MG63 (cell line): ENCODE results near the gene MXD1. TPM values are rescaled to one million over a fixed set of nuclear protein-coding genes. Genes with fewer than 3 reads are reported as not detected.
"Not testable (repeated sequence)": the region's sequence is repeated elsewhere in the genome, so short reads cannot be mapped to it uniquely, and the experiment has no call there.

Source experiments
- DNase-seq: peaks from one replicate; pipeline ENCODE4 v3.0.0-alpha.2; 2020
- H3K27me3 ChIP-seq: fragments of 250-450 bp; sonication (Bioruptor Pico); 2 replicates; pipeline ENCODE4 v1.5.1; 2020; ENCODE audit warnings: mild to moderate bottlenecking, moderate library complexity
- H3K36me3 ChIP-seq: fragments of 250-450 bp; sonication (Bioruptor Pico); 2 replicates; pipeline ENCODE4 v1.5.1; 2020; ENCODE audit warnings: mild to moderate bottlenecking, moderate library complexity
- H3K4me3 ChIP-seq: fragments of 250-450 bp; sonication (Bioruptor Pico); 2 replicates; pipeline ENCODE4 v1.5.1; 2020; ENCODE audit warnings: mild to moderate bottlenecking, moderate library complexity
- H3K9me3 ChIP-seq: fragments of 250-450 bp; sonication (Bioruptor Pico); 2 replicates; pipeline ENCODE4 v1.5.1; 2020; ENCODE audit warnings: mild to moderate bottlenecking, moderate library complexity
- total RNA-seq: library from RNA; depleted of rRNA; stranded (reverse); fragments of >200 nt; shearing (Covaris generic); gene quantifications from 2 replicates; pipeline ENCODE4 v1.2.3, GENCODE V29; 2014; ENCODE audit warnings: low replicate concordance; rRNA removed

The MXD1 gene
- total RNA-seq, result 2.5 and 3.6 TPM in 2 replicates

DNA sequence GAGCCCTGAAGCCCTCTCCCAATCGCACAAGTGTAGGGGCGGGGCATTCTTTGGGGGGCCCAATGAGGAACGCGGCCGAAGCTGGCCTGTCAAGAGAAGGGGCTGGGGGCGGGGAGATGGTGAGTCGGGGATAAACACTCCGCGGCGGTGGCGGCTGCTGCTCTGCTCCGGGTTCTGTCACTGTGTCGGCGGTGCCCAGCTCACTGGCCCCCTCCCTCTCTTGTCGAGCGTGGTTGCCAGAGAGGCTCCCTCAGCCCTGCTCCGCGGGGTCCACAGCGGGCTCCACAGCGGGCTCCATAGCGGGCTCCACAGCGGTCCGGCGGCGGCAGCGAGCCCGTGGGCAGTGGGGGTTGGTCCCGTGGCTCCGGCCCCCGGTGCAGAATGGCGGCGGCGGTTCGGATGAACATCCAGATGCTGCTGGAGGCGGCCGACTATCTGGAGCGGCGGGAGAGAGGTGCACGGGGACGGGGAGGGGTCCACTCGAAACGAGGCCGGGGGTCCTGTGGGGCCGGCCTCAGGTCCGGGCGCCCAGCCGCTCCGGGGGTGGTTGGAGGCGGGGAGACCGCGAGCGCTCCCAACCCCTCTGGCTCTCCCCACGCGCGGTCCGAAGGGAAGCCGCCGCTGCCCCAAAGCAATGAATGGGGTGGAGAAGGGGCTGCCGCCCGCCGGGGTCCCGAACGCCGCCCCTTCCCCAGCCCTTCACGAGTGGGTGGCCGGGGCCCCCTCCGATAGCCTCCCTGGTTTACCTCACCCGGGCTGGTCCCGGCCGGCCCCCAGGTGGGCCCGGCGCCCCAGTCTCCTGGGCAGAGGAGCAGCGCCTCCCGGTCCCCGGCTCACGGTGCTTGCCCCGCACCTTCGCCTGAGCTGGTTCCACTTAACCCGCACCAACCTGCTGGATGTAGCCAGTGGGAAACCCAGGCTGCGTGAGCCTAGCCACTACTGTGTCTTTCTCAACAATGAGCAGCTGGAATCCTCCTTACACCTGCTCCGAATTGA, at the start of gene MXD1:
TSS of gene MXD1 (plus strand) at position 160 of the 996 bp plus-strand sequence. CDS start at position 382, 222 bp downstream.
- no peak for DNase-seq
- no peaks in the 10 kb centered on the region for H3K27me3 ChIP-seq

DNA sequence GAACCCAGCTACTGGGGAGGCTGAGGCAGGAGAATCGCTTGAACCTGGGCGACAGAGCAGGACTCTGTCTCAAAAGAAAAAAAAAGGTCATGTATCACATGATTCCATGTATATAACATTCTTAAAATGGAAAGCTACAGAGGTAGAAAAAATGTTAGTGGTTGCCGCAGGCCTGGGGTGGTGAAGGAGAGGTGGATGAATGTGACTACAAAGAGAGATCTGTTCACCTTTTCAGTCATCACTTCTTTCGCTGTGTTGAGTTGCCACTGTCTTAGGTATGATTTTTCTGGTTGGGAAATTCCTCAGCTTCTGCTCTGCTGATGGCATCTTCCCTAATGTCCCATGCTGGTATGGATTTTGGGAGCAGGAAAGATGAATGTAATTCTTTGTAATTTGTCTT, 26.5 kb upstream of the MXD1 start:
- H3K36me3 ChIP-seq, result no peaks in the 10 kb centered on the region
- no peak for DNase-seq

More for the DNA sequence above, at the start of gene MXD1:
- Histone ChIP-seq H3K4me3 (peak within 1 kb of the TSS; percentile 83), H3K9me3 (no peaks in the 10 kb centered on the region), H3K36me3 (peaks cover 15% of the 10 kb centered on the region)

GRCh38 chr2:69889302-69889701, 25.6 kb upstream of the MXD1 start:
- Histone ChIP-seq H3K27me3 (no peaks in the 10 kb centered on the region), H3K4me3 (no peak overlapping the region), H3K36me3 (no peaks in the 10 kb centered on the region), H3K9me3 (no peaks in the 10 kb centered on the region)
- DNase-seq, result no peak

More for the DNA sequence above, 26.5 kb upstream of the MXD1 start:
- no peaks in the 10 kb centered on the region for H3K27me3 ChIP-seq
- H3K4me3 ChIP-seq, result no peak overlapping the region
- H3K9me3 ChIP-seq, result no peaks in the 10 kb centered on the region

- Histone ChIP-seq H3K9me3 (no peaks in the 10 kb centered on the region), H3K36me3 (peaks cover 5% of the 10 kb centered on the region), H3K4me3 (no peak overlapping the region), H3K27me3 (no peaks in the 10 kb centered on the region)
- no peak for DNase-seq
These were observed 24.0 kb upstream of the MXD1 start for GRCh38 chr2:69890881-69891280.

- Histone ChIP-seq H3K4me3 (peak overlapping the region; percentile 72; the same call in 1 of the 2 replicates), H3K36me3 (peaks cover 23% of the 10 kb centered on the region)
- H3K9me3 ChIP-seq, H3K27me3 ChIP-seq, DNase-seq: not testable (repeated sequence)
These were observed 22.0 kb upstream of the MXD1 start for GRCh38 chr2:69892838-69893424.

- H3K36me3 ChIP-seq, result peaks cover 33% of the 10 kb centered on the region
- no peaks in the 10 kb centered on the region for H3K27me3 ChIP-seq
- peak; percentile 81 for DNase-seq
- H3K9me3 ChIP-seq, result no peaks in the 10 kb centered on the region
- H3K4me3 ChIP-seq, result peak within 1 kb of the TSS; percentile 72
These were observed 21.0 kb upstream of the MXD1 start, which contains the start of gene SNRNP27 for GRCh38 chr2:69893684-69894551. TSS of gene SNRNP27 (plus strand) at chr2:69893956. CDS start at chr2:69893985, 29 bp downstream.

- peaks cover 40% of the 10 kb centered on the region for H3K36me3 ChIP-seq
- H3K9me3 ChIP-seq, DNase-seq, H3K27me3 ChIP-seq: not testable (repeated sequence)
- peak overlapping the region; percentile 72 for H3K4me3 ChIP-seq
These were observed 20.2 kb upstream of the MXD1 start for GRCh38 chr2:69894737-69895136.

- no peak for DNase-seq
- Histone ChIP-seq H3K9me3 (no peaks in the 10 kb centered on the region), H3K27me3 (no peaks in the 10 kb centered on the region), H3K36me3 (peaks cover 63% of the 10 kb centered on the region), H3K4me3 (no peak overlapping the region)
These were observed 12.5 kb upstream of the MXD1 start for GRCh38 chr2:69902213-69902922.

DNA sequence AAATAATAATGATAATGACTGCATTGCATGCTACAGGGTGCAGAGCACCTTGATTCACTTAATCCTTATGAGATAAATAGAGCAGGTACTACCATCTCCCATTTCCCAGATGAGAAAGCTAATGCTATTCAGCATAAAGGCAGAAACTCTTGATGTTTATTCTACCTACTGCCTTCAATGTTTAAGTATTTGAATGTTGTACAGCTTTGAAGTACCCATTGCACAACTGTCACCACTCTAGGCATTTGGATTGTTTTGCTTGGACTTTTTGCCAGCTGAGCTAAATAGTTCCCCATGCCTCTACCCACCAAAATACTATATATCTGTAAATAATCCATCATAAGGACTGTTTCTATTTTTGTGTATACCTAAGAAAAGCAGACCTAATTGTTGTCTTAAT, 7.7 kb upstream of the MXD1 start:
- H3K4me3 ChIP-seq, result no peak overlapping the region
- DNase-seq, result no peak
- H3K9me3 ChIP-seq, result no peaks in the 10 kb centered on the region
- no peaks in the 10 kb centered on the region for H3K27me3 ChIP-seq
- peaks cover 55% of the 10 kb centered on the region for H3K36me3 ChIP-seq

GRCh38 chr2:69911985-69912563, 2.8 kb upstream of the MXD1 start:
- Histone ChIP-seq H3K4me3 (no peak overlapping the region), H3K27me3 (no peaks in the 10 kb centered on the region), H3K9me3 (no peaks in the 10 kb centered on the region), H3K36me3 (peaks cover 37% of the 10 kb centered on the region)
- no peak for DNase-seq

DNA sequence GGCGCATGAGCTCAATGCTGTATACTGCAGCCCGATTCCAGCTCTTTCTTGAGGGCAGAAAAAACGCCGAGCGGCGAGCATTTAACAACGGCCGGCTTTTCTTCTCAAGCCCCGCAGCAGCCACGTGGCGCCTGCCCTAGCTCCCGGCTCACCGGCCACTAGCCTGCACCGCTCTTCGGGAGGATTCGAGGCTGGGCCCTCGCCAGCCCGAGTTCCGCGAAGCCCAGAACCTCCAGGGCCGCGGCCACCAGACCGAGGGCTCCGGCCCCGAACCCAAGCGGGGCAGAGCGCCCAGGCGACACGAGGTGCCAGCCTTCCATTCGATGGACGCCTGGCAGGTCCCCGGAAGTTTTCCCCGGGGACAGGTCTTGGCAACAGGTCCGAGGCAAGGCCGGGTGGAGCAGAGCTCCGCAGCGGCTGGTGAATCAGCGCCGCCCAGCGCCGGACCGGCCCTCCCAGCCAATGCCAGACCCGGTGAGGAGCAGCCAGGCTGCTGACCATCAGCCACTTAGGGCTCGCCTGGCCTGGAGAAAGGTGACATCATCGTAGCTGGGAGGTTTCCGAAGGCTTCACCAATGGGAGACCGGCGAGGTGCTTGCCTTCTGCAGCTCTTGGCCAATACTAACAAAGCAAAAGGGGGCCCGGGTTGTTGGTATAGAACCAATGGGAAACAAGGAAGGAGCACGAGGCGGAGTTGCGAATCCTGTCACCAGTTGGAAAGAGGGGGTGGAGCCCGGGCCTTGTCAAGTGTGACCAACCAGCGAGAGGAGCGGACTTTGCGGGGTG, 552 bp upstream of the MXD1 start:
- Histone ChIP-seq H3K27me3 (no peaks in the 10 kb centered on the region), H3K36me3 (peaks cover 21% of the 10 kb centered on the region), H3K4me3 (peak overlapping the region; percentile 63), H3K9me3 (no peaks in the 10 kb centered on the region)
- peak; percentile 100 for DNase-seq

GRCh38 chr2:69916106-69916505, 1.2 kb downstream of the MXD1 start:
- no peak for DNase-seq
- Histone ChIP-seq H3K4me3 (peak overlapping the region; percentile 83), H3K27me3 (no peaks in the 10 kb centered on the region), H3K9me3 (no peaks in the 10 kb centered on the region), H3K36me3 (peaks cover 10% of the 10 kb centered on the region)

DNA sequence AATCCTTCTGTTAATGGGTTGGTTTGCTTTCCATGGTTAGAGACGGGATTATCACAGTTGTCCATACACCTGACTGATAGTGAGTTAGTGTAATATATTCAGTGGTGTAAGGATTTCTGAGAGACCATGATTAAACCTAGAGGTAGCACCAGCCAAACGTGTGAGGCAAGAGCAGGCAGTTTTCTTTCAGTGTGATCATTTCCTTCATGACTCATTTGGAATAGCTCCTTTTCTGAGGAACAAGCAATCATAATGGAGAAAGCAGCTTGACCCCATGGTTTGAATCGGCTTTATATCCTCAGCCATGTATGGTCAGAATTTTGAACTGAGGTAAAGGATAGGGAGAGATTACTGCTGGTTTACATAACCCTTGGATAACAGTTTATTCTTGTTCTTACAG, 2.9 kb downstream of the MXD1 start:
- no peak overlapping the region for H3K4me3 ChIP-seq
- H3K9me3 ChIP-seq, result no peaks in the 10 kb centered on the region
- H3K36me3 ChIP-seq, result peaks cover 3% of the 10 kb centered on the region
- peak; percentile 62 for DNase-seq
- no peaks in the 10 kb centered on the region for H3K27me3 ChIP-seq

DNA sequence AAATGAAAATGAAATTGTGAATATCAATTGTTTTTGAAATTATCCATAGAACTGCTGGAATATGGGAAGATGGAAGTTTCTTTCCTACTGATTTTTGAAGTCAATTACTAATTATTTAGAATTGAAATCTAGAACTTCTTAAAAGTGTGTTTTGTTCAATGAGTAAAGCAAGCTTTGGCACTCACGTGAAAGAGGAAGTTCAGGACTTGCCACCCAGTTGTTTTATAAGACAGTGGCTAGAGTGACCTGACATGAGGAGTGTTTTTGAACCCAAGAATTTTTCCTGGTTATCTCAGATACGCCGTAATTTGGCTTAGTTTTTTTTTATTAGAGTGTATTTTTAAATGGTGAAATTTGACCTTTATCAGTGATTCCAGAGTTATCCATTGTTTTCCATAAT, 3.5 kb downstream of the MXD1 start:
- Histone ChIP-seq H3K9me3 (no peaks in the 10 kb centered on the region), H3K27me3 (no peaks in the 10 kb centered on the region), H3K4me3 (no peak overlapping the region), H3K36me3 (no peaks in the 10 kb centered on the region; the same call in none of the 2 replicates)
- no peak for DNase-seq

- DNase-seq, result no peak
- no peak overlapping the region for H3K4me3 ChIP-seq
- H3K9me3 ChIP-seq, result no peaks in the 10 kb centered on the region
- no peaks in the 10 kb centered on the region for H3K27me3 ChIP-seq
- peaks cover 5% of the 10 kb centered on the region for H3K36me3 ChIP-seq
These were observed 8.2 kb downstream of the MXD1 start for GRCh38 chr2:69923116-69923515.
